Lung microvascular endothelial cell (primary cell): ENCODE data around the gene ZNF778. TPM values are rescaled to one million over a fixed set of nuclear protein-coding genes. Genes with fewer than 3 reads are reported as not detected.

ENCODE experiments used
- DNase-seq, 2 donors: peaks; one replicate each; pipeline versions ENCODE4 v3.0.0 to v3.0.0-alpha.2; 2010; ENCODE audit warnings: low read depth in 2 of 2
- total RNA-seq: library from RNA; depleted of rRNA; stranded (reverse); fragments of >200 nt; gene quantifications from 2 replicates; pipeline ENCODE4 v1.2.1, GENCODE V29; 2014

Gene ZNF778
- total RNA-seq, 1 donor from 2014 or later: 8.7 TPM

DNA sequence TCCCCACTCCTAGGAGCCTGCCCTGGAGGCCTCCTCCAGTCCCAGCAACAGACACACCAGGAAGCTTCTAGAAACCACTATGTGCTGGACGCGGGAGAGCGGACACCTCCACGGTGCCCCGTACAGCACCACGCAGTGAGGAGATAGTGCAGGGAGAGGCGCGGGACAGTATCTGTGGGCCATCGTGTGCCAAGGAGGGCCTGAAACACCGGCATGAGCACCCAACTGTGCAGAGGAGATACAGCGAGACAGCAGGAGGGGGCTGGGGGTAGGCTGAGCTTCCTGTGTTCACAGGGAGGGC lies 57.7 kb downstream of the ZNF778 start:
- no peak for DNase-seq

DNA sequence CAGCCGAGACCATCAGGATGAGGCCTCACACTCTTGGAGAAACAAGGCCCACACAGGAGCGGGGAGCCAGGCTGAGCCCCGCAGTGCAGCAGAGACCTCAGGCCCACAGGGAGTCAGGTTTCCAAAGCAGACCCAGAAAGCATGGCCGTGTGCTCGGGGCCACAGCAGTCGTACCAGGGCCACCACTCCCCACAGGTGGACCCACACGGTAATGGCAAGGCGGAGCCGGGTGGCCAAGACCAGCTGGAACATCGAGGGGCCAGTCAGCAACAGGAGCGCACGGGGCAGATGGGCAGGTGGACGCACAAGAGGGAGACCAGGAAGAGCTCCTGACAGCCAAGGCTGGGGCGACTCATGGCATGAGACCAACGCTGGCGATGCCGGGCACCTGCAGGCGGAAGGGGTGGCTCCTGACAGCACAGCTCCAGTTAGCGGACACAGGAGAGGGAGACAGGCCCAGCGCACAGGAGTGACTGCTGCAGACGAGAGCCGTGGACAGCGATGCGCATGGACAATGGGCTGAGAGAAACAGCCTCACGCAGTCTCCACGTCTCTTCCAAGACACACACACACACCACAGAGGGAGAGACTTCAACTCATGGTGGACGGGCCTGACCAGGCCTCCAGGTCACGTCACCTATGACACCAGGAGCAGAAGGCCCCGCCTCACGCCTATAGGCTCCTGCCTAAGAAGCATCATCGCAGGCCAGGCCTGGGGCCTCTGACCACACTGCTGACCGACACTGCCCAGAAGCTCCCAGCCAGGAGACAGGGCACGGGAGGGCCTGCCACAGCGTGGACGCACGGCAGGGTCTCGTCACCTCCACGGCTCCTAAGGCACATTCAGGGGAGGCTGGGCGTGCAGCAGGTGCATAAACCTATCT lies 58.6 kb downstream of the ZNF778 start:
- no peak for DNase-seq

DNA sequence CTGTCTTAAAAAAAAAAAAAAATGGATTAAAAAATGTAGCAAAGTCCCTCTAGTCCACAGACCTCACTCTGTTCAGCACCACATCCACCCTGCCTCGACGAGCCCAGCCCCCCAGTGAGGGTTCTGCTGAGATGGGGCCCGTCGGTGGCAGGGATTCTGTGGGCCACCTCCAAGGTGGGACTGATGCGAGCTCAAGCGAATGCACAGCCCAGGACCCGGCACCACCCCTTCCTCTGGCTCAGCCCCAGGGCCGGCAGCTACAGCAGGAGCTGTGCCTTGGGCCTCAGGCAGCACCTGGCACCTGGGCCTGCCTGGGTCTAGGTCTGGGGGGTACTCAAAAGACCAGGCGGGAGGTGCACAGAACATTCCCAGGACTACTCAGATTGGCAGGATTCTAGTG lies 59.5 kb downstream of the ZNF778 start:
- DNase-seq: no peak

DNA sequence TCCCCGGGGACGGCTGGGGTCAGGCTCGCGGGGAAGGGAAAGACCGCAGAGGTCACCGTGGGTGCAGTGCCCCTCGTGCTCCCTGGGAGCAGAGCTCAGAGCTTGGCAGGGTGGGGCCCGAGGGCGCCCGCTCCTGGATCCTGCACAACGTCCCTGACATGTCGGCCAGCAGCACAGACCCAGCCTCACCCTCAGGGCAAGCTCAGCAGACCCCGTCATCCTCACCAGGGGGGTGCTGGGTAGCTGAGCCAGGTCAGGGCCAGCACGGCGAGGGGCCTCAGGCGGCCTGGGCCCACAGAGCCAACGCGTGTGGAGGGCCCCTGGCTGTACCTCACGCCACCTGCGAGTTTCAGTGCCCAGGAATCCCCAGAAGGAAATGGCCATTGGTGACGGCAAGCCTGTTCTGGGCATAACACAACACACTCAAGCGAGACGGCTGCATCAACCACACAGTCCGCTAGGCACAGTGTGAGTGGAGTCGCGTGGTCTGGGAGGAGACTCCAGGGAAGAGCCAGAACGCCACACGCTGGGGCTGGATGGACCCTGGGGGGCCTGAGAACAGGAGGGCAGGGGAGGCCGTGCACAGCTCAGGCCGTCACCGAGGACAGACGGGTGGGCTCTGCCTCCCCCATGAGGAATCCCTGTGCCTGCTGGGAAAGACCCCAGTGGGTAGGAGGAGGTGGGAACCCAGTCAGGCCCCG lies 60.3 kb downstream of the ZNF778 start:
- DNase-seq: no peak

DNA sequence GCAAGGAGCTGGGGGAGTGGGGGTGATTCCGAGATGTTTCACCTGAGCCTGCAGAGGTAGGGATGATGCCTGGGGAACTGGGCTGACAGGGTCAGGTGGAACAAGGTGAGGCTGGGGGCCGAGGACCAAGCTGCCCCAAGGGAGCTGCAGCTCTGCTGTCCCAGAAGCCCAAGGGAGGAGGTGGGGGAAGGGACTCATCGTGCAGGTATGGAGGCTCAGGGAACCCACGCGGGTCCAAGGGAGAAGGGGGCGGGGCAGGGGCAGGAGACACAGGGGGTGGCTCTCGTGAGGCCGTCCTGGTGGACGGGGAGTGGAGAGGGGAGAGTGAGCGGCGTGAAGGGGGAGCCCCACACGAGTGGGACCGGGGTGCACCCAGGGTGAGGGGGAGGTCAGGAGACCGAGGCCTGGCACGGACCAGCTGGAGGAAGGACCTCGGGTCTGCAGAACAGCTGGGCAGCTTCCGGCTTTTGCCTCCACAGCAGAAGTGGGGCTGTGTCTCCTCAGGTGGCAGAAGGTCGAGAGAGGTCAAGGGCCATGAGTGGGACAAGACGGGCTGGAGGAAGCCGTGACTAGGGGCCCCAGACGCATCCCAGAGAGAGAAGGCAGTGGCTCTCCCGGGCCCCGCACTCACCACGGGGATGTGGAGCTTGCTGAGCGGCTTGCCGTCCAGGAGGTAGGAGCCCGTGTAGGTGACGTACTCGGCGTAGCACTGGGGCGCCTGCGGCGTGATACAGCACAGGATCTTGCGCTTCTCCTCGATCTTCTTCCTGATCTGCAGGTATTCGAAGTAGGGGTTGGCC lies 61.1 kb downstream of the ZNF778 start:
- DNase-seq: no peak

DNA sequence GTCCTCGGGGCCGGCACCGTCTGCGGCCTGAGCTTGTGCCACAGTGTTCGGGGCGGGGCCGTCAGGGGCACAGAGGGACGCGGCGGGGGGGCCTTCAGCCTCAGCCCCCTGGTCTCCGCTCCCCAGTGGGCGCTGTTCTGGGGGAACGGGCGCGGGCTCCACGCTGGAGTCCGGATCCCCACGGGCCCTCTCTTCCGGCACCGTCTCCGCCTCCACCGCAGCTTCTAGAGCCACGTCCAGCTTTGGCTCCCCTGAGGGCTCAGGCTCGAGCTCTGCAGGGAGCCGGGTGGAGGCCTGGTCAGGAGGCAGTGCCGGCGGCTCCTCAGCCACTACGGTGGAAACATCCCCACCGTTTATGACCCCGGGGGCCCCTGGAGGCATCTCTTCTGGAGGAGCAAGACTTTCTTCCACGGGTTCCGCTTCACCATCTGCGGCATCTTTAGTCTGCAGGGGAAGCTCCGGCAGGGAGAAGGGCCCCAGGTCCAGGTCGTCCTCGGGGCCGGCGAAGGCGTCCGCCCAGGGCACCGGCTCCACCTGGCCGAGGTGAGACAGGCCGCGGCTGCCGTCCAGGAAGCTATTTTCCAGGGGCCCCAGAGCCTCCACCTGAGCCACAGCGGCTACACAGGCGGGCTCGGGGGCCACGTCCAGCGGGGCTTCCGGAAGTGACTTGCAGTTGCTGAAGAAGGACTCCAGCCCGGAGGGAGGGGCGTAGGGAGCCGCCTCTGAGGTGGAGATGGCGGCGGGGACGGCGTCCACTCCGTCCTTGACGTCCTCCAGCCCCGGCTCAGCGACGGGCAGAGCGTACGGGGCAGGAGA lies 62.4 kb downstream of the ZNF778 start:
- DNase-seq: no peak

DNA sequence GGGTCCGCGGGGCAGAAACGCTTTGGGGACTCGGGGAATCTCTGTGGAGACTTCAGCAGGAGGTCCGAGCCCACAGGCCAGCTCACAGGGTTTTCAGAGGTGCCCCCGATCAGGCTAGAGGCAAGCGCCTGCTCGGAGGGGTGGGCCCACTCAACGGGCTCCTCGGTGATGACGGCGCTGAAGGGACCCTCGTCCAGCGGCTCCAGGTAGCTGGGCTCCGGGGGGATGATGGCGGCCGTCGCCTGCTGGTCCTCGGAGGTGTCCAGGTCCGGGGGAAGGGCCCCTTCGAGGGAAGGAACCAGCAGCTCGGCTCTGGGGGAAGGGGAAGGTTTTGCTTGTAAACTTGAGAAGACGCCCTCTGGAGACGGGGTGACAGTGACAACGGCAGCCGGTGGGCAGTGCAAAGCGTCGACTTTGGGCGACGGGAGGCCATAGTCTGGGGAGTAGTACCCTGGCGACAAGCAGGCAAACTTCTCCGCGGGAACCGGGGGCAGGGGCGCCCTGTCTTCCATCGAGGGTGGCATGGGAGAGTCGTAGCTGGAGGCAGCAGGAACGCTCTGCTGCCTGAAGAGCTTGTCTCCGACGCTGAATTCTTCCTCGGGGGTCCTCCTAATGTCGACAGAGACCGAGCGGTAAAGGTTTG lies 63.2 kb downstream of the ZNF778 start:
- DNase-seq: no peak

DNA sequence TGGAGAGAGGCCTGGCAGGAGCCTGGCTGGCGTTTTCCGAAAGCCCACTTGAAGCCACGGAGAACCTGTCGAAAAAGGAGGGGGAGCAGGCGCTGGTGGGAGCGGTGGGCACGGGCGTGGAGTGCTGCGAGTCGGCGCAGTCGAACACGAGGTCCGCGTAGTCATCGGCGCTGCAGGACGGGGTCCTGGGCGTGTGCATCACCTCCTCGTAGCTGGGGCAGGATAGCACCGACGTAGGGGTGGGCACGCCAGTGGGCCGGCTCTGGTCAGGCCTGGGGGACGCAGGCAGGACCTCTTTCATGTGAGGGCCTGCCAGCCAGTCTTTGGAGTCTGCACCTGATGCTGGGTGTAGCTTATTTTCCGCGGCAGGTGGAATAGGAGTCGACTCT lies 63.7 kb downstream of the ZNF778 start:
- DNase-seq: no peak

DNA sequence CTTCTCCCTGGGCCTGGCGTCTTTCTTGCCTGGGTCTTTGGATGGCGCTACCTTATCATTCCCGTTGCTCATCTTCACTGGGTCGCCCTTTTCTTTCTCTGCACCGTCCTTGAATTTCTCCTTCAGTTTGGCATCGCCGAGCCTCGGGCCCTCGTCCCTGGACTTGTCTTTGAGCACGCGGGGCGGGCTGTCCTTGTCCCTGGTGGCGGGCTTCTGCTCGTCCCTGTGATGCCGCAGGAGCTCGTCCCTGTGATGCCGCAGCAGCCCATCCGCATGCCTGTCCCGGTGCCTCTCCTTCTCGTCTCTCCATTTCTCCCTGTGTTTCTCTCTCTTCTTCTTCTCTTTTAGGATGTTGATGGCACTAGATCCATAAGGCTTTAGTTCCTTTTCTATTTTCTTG lies 64.3 kb downstream of the ZNF778 start:
- DNase-seq: no peak

DNA sequence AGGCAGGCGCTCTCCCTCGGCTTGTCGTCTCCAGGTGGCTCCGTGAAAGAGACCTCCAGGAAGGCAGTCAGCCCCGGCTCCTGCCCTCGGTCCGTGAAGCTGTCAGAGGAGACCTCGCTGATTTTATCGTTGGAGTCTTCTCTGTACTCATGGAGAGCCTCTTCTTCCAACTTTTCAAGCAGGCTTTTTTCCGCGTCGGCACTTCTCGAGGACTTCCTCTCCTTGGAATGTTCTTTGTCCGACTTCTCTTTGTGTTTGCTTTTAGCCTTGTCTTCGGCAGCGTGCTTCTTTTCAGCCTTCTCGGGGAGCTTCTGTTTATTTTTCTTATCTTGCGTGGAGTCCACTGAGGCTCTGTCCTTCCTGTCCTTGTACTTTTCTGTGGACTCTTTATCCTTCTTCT lies 65.0 kb downstream of the ZNF778 start:
- DNase-seq: no peak

DNA sequence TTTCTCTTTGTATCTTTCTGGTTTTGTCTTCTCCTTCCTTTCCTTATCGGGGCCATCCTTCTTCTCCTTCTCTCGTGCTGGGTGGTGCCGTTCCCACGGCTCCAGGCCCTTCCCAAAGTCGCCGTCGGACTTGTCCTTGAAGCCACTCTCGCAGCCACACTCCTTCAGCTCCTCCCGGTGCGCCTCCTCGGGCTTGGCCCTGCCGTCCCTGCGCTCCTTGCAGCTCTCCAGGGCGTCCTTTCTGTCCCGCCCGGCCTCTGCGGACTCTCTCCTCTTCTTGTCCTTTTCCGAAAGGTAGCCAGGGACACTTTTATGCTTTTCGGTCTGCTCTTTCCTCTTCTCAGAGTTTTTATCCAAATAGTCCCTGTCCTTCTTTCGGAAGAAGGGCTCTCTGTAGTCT lies 65.9 kb downstream of the ZNF778 start:
- DNase-seq: no peak

DNA sequence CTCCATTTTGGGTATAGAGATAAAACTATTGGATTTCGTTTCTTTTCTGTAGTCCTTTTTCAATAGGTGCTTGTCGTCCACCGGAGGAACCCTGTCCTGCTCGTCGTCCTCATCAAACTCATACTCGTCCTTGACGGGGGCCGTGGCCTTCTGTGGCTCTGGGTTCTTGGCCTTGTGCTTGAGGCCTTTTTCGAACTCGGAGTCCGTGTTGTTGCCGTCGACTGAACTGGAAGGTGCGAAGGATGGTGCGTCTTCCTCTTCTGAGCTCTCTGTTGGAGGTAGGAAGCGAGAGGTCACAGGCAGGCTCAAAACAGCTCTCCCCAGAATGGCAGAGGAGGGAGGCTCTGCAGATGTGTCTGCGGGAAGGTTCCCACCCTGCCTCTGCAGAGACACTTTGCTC lies 67.9 kb downstream of the ZNF778 start:
- no peak for DNase-seq

DNA sequence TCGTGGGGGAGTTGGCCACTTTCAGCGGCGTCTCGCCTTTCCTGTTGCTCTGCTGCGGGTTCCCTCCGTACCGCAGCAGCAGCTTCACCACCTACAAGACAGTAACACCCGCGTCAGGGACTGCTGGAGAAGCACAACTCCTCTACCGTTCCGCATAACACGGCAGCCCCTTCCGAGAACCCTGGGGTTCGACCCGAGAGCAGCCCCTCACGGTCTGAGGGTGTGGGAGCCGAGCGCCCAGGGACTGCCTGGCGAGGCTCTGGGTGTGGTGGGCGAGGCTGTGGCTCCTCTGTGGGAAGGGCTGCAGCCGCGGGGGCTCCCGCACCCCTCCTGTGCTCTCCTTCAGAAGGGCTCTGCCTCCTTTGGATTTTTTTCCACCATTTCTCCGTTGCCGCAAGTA lies 68.6 kb downstream of the ZNF778 start:
- no peak for DNase-seq

Other genes starting within 250 kb of the ZNF778 start
- gene CBFA2T3, start 240.5 kb upstream of the ZNF778 start, total RNA-seq: not detected in 2 replicates
- gene ACSF3, start 123.9 kb upstream of the ZNF778 start, total RNA-seq: 13.7 and 13.9 TPM in 2 replicates
- under 0.01 TPM in 2 replicates for gene CDH15, start 46.0 kb upstream of the ZNF778 start, total RNA-seq
- gene SLC22A31, start 17.2 kb upstream of the ZNF778 start, total RNA-seq: under 0.01 TPM in 1 of 2 replicates, not detected in the other